ENCODE data around the gene BMP8A. TPM values are rescaled to one million over a fixed set of nuclear protein-coding genes. Genes with fewer than 3 reads are reported as not detected.

The BMP8A gene
- total RNA-seq, 1 experiment from 2014 or later: 4.1 TPM

DNA sequence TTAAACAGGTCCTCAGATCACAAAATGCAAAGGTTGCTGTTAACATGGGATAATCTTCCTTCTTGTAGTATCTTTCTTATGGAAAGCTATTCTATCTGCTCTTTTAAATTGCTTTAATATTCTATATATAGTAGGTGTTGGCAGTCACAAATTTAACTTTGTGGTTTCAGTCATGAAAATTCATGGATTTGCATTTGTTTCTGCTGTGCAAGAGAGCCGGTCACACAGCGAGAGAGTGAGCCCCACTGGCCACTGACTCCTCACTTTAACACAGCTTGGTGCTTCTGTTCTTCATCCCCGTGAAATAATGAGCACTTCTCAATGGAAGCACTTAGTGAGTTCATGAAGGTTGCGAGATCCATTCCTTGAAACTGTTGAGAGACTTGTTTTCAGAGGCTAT is 18.1 kb upstream of the BMP8A start:
- Histone ChIP-seq H3K79me2 (ENCODE audit: insufficient read depth, low read length) (no peaks in the 10 kb centered on the region), H3K27me3 (ENCODE audit: insufficient read depth, low read length) (no peaks in the 10 kb centered on the region), H4K20me1 (ENCODE audit: insufficient read depth) (no peaks in the 10 kb centered on the region), H3K9me2 (ENCODE audit: insufficient read depth) (no peaks in the 10 kb centered on the region), H3K4me1 (ENCODE audit: control insufficient read depth in 1 of 2, insufficient read depth in 2 of 2, low read length in 2 of 2) (no peaks in the 10 kb centered on the region), H3K9ac (ENCODE audit: low read length) (no peak overlapping the region), H3K4me3 (replicated peaks in 1 of 2; ENCODE audit: low read depth in 1 of 2, low read length in 2 of 2) (no peak overlapping the region), H3K27ac (ENCODE audit: low read depth, low read length) (no peak overlapping the region), H3K9me3 (ENCODE audit: control insufficient read depth in 1 of 2, insufficient read depth in 1 of 2, low read depth in 1 of 2, low read length in 2 of 2) (no peaks in the 10 kb centered on the region), H3K36me3 (ENCODE audit: control insufficient read depth in 1 of 2, insufficient read depth in 2 of 2, low read length in 2 of 2) (peaks cover 6 to 7% of the 10 kb centered on the region in 2 experiments; a peak in 2 of 4 replicates), H3K4me2 (ENCODE audit: low read length) (no peak overlapping the region), H2AFZ (ENCODE audit: low read depth, low read length, poor library complexity, severe bottlenecking) (no peak overlapping the region)
- RAD21 ChIA-PET (ENCODE audit: low non-redundant PET in 1 of 2, low total read pairs in 2 of 2, uncharacterized antibody in 2 of 2, unreplicated experiment in 2 of 2): no interaction called here
- ATAC-seq (no peak), DNase-seq (ENCODE audit: low read depth, low spot score) (no peak)
- BruUV-seq (replicated peaks): no TSS peak
- intact Hi-C loops (cut with micrococcal nuclease): loop anchor here (5.0 kb wide), 1 partner anchor 36 kb away; no protein-coding TSS in a partner anchor
- POLR2A ChIA-PET: no interaction called here
- CTCF ChIA-PET: no interaction called here
- TF ChIP-seq CBX3 (IDR thresholded peaks at IDR 0.05; ENCODE audit: low read depth): no peak
- no peak for TF ChIP-seq SRF (IDR thresholded peaks at IDR 0.05; ENCODE audit: low read depth)
- no peak for TF ChIP-seq CEBPB (IDR thresholded peaks at IDR 0.05; ENCODE audit: low read depth)
- TF ChIP-seq JUND (IDR thresholded peaks at IDR 0.05): no peak
- no peak for TF ChIP-seq EZH2phosphoT487 (IDR thresholded peaks at IDR 0.05; ENCODE audit: borderline replicate concordance)
- no peak for TF ChIP-seq ZNF274 (IDR thresholded peaks at IDR 0.05; ENCODE audit: low read depth, low read length)
- no peak for TF ChIP-seq EGR1 (IDR thresholded peaks at IDR 0.05; ENCODE audit: low read depth)
- TF ChIP-seq, protein P1, sequence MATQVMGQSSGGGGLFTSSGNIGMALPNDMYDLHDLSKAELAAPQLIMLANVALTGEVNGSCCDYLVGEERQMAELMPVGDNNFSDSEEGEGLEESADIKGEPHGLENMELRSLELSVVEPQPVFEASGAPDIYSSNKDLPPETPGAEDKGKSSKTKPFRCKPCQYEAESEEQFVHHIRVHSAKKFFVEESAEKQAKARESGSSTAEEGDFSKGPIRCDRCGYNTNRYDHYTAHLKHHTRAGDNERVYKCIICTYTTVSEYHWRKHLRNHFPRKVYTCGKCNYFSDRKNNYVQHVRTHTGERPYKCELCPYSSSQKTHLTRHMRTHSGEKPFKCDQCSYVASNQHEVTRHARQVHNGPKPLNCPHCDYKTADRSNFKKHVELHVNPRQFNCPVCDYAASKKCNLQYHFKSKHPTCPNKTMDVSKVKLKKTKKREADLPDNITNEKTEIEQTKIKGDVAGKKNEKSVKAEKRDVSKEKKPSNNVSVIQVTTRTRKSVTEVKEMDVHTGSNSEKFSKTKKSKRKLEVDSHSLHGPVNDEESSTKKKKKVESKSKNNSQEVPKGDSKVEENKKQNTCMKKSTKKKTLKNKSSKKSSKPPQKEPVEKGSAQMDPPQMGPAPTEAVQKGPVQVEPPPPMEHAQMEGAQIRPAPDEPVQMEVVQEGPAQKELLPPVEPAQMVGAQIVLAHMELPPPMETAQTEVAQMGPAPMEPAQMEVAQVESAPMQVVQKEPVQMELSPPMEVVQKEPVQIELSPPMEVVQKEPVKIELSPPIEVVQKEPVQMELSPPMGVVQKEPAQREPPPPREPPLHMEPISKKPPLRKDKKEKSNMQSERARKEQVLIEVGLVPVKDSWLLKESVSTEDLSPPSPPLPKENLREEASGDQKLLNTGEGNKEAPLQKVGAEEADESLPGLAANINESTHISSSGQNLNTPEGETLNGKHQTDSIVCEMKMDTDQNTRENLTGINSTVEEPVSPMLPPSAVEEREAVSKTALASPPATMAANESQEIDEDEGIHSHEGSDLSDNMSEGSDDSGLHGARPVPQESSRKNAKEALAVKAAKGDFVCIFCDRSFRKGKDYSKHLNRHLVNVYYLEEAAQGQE (IDR thresholded peaks at IDR 0.05; ENCODE audit: low read depth): no peak
- no peak for TF ChIP-seq TCF7L2 (IDR thresholded peaks at IDR 0.05; ENCODE audit: borderline replicate concordance, extremely low read depth, insufficient read depth, insufficient read length)
- no peak for TF ChIP-seq SP1 (IDR thresholded peaks at IDR 0.05; ENCODE audit: low read depth)
- TF ChIP-seq, protein P2, sequence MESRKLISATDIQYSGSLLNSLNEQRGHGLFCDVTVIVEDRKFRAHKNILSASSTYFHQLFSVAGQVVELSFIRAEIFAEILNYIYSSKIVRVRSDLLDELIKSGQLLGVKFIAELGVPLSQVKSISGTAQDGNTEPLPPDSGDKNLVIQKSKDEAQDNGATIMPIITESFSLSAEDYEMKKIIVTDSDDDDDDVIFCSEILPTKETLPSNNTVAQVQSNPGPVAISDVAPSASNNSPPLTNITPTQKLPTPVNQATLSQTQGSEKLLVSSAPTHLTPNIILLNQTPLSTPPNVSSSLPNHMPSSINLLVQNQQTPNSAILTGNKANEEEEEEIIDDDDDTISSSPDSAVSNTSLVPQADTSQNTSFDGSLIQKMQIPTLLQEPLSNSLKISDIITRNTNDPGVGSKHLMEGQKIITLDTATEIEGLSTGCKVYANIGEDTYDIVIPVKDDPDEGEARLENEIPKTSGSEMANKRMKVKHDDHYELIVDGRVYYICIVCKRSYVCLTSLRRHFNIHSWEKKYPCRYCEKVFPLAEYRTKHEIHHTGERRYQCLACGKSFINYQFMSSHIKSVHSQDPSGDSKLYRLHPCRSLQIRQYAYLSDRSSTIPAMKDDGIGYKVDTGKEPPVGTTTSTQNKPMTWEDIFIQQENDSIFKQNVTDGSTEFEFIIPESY (IDR thresholded peaks at IDR 0.05; ENCODE audit: extremely low read depth, insufficient replicate concordance, low read length): no peak
- no peak for TF ChIP-seq FOSL1 (IDR thresholded peaks at IDR 0.05; ENCODE audit: low read depth)
- TF ChIP-seq RAD21 (IDR thresholded peaks at IDR 0.05; ENCODE audit: low read depth): no peak
- TF ChIP-seq YY1 (IDR thresholded peaks at IDR 0.05; ENCODE audit: extremely low read depth, insufficient replicate concordance, low read depth, low read length): no peak
- no peak for TF ChIP-seq POLR2AphosphoS5 (IDR thresholded peaks at IDR 0.05; ENCODE audit: low read depth, low read length)
- TF ChIP-seq ZFX (IDR thresholded peaks at IDR 0.05): no peak
- TF ChIP-seq ELF1 (IDR thresholded peaks at IDR 0.05; ENCODE audit: borderline replicate concordance, low read depth): no peak
- no peak for TF ChIP-seq SIN3A (IDR thresholded peaks at IDR 0.05; ENCODE audit: low read depth)
- TF ChIP-seq, protein P3, sequence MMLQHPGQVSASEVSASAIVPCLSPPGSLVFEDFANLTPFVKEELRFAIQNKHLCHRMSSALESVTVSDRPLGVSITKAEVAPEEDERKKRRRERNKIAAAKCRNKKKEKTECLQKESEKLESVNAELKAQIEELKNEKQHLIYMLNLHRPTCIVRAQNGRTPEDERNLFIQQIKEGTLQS (IDR thresholded peaks at IDR 0.05): no peak
- no peak for TF ChIP-seq EZH2 (IDR thresholded peaks at IDR 0.05)

Measured in HCT116 (cell line).